Esophagus muscularis mucosa (tissue), 3 donors: ENCODE data around the gene IFT52.

Source experiments
- EP300 ChIP-seq: sonication (generic); formaldehyde crosslinking; IDR thresholded peaks from one replicate; pipeline ENCODE4 v1.6.1; 2017; ENCODE audit warnings: antibody characterized with exemption
- TF ChIP-seq, protein P1 (sequence below), 3 experiments: fragments of 200-600 bp in 2 of 3; fragments of 450-650 bp in 1 of 3; sonication (generic) in 2 of 3; IDR thresholded peaks; one replicate each; pipeline ENCODE4 v1.5.1; 2017 to 2019; ENCODE audit warnings: antibody characterized with exemption in 3 of 3, mild to moderate bottlenecking in 2 of 3, moderate library complexity in 1 of 3

DNA sequence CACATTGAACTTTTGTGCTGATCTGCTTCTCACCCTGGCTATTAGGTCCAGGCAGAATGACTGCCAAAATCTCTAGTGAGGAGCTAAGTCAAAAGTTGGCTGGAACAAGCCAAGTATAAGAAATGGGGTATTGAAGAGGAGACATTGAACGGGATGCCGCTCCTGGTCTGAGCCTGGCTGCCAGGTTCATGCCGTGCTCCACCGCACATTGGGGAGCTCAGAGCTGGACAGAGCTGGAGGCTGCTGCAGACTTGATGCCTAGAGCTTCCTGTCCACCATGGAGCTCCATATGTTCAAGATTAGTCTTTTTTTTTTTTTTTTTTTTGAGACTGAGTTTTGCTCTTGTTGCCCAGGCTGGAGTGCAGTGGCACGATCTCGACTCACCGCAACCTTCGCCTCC is 4.1 kb upstream of the IFT52 start:
- TF ChIP-seq EP300, result no peak
- TF ChIP-seq, protein P1, sequence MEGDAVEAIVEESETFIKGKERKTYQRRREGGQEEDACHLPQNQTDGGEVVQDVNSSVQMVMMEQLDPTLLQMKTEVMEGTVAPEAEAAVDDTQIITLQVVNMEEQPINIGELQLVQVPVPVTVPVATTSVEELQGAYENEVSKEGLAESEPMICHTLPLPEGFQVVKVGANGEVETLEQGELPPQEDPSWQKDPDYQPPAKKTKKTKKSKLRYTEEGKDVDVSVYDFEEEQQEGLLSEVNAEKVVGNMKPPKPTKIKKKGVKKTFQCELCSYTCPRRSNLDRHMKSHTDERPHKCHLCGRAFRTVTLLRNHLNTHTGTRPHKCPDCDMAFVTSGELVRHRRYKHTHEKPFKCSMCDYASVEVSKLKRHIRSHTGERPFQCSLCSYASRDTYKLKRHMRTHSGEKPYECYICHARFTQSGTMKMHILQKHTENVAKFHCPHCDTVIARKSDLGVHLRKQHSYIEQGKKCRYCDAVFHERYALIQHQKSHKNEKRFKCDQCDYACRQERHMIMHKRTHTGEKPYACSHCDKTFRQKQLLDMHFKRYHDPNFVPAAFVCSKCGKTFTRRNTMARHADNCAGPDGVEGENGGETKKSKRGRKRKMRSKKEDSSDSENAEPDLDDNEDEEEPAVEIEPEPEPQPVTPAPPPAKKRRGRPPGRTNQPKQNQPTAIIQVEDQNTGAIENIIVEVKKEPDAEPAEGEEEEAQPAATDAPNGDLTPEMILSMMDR (IDR thresholded peaks at IDR 0.05), result no peak
